Right hindlimb (tissue), 1 donor: ENCODE measurements around the gene RYK.
"Not testable (repeated sequence)": the region's sequence is repeated elsewhere in the genome, so short reads cannot be mapped to it uniquely, and the experiment has no call there.

ENCODE experiments used
- DNase-seq: peaks from one replicate; pipeline ENCODE4 v3.0.0-alpha.2; 2018

RYK gene

GRCh38 chr3:134250717-134251220, at the start of gene RYK:
RYK (minus strand) TSS chr3:134250859; CDS start chr3:134250654, 205 bp downstream.
- peak; percentile 91 for DNase-seq

GRCh38 chr3:134299888-134300206, 49.2 kb upstream of the RYK start:
- DNase-seq: no peak

- DNase-seq: no peak
These were observed 48.7 kb upstream of the RYK start for GRCh38 chr3:134299185-134299887.

GRCh38 chr3:134298249-134298648, 47.6 kb upstream of the RYK start:
- DNase-seq: no peak

GRCh38 chr3:134296616-134297015, 46.0 kb upstream of the RYK start:
- DNase-seq: no peak

GRCh38 chr3:134295930-134296329, 45.3 kb upstream of the RYK start:
- DNase-seq: no peak

GRCh38 chr3:134294302-134295280, 43.9 kb upstream of the RYK start:
- no peak for DNase-seq

GRCh38 chr3:134291319-134292254, 40.9 kb upstream of the RYK start:
- no peak for DNase-seq

GRCh38 chr3:134287512-134287911, 36.9 kb upstream of the RYK start:
- DNase-seq: no peak

- DNase-seq: no peak
These were observed 33.8 kb upstream of the RYK start for GRCh38 chr3:134284438-134284837.

- no peak for DNase-seq
These were observed 32.0 kb upstream of the RYK start for GRCh38 chr3:134282659-134283047.

GRCh38 chr3:134281912-134282658, 31.4 kb upstream of the RYK start:
- no peak for DNase-seq

GRCh38 chr3:134279466-134279865, 28.8 kb upstream of the RYK start:
- no peak for DNase-seq

- DNase-seq: no peak
These were observed 26.5 kb upstream of the RYK start for GRCh38 chr3:134277066-134277660.

- DNase-seq: no peak
These were observed 25.4 kb upstream of the RYK start for GRCh38 chr3:134276086-134276485.

- DNase-seq: not testable (repeated sequence)
These were observed 24.5 kb upstream of the RYK start for GRCh38 chr3:134275110-134275509.

GRCh38 chr3:134274571-134274970, 23.9 kb upstream of the RYK start:
- DNase-seq: no peak

GRCh38 chr3:134267996-134268395, 17.3 kb upstream of the RYK start:
- DNase-seq: no peak

- no peak for DNase-seq
These were observed 10.3 kb upstream of the RYK start for GRCh38 chr3:134260987-134261386.

- DNase-seq: no peak
These were observed 8.2 kb upstream of the RYK start for GRCh38 chr3:134258761-134259347.

GRCh38 chr3:134255404-134255803, 4.7 kb upstream of the RYK start:
- no peak for DNase-seq
